HT1080 (cell line): ENCODE data around the gene ELMO1. TPM values are rescaled to one million over a fixed set of nuclear protein-coding genes. Genes with fewer than 3 reads are reported as not detected.
"Not testable (repeated sequence)": the region's sequence is repeated elsewhere in the genome, so short reads cannot be mapped to it uniquely, and the experiment has no call there.

Experiments used
- DNase-seq: peaks from one replicate; pipeline ENCODE4 v3.0.0-alpha.2; 2015; ENCODE audit warnings: low read depth
- total RNA-seq: library from RNA; depleted of rRNA; stranded (reverse); fragments of >200 nt; shearing (Covaris generic); gene quantifications from 2 replicates; pipeline ENCODE4 v1.2.3, GENCODE V29; 2014

The ELMO1 gene
- total RNA-seq, 1 experiment from 2014 or later, result 12.3 TPM

GRCh38 chr7:36986948-36987724 lies 461.5 kb downstream of the ELMO1 start:
- DNase-seq, result peak; percentile 51

DNA sequence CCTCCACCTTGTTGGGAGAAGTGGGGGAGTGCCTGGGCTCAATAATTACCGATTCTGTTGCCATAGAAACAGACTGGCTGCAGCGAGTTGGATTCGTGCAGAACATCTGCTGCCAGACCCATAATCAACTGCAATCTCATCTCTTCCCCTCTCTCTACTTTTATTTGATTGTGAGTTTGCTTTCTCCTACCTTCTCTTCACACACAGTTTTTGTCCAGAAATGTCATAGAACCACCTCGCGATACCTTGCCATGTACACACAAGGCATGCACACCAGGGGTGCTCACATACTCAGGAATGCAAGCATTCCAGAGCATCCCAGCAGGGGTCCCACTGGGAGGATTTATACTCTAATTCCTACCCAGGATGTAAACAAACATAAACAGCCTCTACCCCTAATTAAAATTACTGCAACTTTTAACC lies 462.1 kb downstream of the ELMO1 start:
- peak; percentile 26 for DNase-seq

DNA sequence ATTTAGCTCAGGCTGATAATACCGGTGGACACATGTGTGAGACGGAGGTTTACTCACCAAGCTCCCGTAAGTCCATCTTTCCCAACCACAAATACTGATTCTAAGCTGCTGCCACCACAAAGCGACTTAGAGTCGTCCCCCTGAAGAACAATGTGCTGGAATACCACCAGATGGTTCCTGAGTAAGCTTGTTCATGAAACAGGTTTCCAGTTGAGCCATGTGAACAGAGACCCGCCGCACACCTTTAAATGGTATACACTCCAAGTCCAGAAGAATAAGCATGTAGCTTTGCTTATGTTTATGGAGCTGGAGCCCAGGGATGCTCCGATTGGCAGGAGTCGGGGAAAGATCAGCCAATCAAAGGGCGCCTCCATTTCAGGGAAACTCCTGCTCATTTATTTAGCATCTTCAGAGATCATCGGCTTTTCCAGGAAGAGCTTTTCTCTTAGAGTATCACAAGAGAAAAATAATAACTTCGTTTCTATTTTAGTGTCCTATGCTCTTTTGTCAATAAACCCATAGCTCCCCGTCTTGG lies 462.7 kb downstream of the ELMO1 start:
- no peak for DNase-seq

GRCh38 chr7:36985316-36985715 lies 463.3 kb downstream of the ELMO1 start:
- no peak for DNase-seq

DNA sequence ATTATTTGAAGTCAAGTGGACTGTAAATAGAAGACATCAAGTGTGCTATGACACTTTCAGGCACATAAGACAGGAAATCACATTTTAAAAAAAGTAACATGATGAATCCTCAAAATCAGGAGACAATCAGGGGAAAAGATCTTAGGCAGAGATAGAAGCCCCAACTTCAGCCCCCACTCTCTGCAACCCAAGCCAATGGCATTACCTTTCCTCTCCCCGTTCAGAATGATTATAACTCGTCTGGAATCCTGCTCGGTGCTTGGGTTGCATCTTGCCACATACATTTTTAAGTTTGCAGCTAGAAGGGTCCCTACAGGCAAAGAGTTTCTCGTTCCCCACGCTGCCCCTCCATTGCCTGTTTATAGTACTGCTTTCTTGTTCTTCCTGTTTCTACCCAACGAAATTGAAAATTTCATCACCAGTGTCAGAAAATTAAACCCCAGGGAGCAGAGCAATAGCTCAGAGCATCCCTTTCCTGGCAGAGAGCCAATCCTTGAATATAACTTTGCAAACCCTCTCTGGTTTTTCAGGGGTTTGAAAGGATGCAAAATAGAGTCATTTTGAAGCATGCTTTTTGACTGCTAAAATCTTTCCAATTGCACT lies 463.9 kb downstream of the ELMO1 start:
- no peak for DNase-seq

DNA sequence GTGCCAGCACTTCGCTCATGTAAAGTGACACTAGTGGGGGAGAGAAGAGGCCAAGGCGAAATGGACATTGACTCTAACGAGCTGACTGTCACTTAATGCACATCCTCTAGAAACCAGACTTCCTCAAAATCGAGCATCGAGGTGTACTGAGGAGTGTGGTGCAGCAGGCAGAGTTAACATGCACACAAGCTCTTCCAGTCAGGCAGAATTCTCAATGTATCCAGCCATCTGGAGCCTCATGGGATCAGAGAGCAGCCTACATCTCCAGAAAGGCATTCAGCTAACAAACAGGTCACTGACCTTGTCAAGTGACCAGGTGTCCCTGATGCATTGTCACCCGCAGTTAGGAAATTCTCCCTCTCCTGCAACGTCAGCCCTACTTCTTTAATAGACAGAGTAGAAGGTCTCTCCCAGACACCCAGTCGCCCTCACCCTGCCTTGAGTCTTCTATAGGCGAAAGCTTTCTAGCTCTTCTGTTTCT lies 464.6 kb downstream of the ELMO1 start:
- no peak for DNase-seq

GRCh38 chr7:36982766-36983165 lies 465.9 kb downstream of the ELMO1 start:
- DNase-seq, result no peak

- DNase-seq, result no peak
Observed at GRCh38 chr7:36979810-36980248, 468.8 kb downstream of the ELMO1 start.

DNA sequence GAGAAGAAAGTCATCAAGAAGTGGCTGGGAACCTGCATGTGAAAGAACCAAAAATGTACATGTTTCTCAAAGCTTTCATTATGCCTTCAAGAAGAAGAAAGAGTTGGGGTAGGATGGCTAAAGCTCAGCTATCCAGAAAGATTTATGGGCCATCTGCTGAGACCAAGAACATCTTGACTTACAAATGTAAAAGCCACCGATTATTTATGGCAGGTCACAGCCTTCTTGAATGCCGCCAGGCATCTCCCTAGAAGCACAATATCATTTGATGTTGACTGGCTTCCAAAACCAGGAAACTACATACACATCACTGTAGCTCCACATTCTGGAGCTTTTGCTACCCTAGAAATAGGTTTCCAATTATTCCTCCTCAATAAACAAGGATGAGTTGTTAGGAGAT lies 470.2 kb downstream of the ELMO1 start:
- DNase-seq, result no peak

GRCh38 chr7:36977878-36978277 lies 470.8 kb downstream of the ELMO1 start:
- DNase-seq, result no peak

- DNase-seq, result not testable (repeated sequence)
Observed at GRCh38 chr7:36973534-36973933, 475.1 kb downstream of the ELMO1 start.

- no peak for DNase-seq
Observed at GRCh38 chr7:36972140-36972518, 476.5 kb downstream of the ELMO1 start.

- DNase-seq, result no peak
Observed at GRCh38 chr7:36971515-36972139, 477.0 kb downstream of the ELMO1 start.

- no peak for DNase-seq
Observed at GRCh38 chr7:36970551-36971514, 477.8 kb downstream of the ELMO1 start.

DNA sequence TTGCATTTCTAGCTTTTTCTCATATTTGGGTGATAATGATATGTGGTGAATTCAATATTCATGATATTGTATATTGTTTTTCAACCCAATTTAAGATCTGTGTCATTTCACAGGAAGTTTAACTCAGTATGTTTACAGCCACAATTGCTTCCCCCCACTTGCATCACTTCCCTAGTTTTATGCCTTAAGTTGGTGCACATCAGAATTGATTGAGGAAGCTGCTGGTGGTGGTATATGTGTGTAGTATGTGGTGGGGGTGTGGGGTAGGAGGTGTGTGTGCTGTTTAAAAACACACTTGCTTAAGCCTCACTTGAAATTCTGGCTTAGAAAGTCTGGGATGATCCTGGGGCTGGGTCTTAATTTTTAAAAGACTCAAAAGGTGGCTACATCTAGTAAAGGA lies 479.3 kb downstream of the ELMO1 start:
- DNase-seq, result no peak

- DNase-seq, result peak; percentile 65
Observed at GRCh38 chr7:36967387-36967786, 481.3 kb downstream of the ELMO1 start.

GRCh38 chr7:36966636-36967035 lies 482.0 kb downstream of the ELMO1 start:
- DNase-seq, result no peak

DNA sequence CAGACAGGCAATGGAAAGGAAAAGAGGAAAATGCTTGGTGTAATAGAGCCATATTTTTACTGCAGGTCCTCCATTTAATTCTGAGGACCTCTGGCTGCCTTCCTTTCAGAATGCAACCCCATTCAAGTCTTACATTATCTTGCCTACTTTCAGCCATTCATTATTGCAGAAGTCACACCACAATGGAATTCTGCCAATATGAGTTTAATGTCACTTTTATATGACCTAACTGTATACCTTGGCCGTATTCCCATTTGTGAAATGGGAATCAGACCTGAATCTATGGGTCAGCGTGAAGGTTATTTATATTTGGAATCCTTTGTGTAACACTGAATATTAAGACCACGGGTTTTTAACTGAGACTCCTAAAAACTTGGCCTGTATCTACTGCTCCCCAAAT lies 482.6 kb downstream of the ELMO1 start:
- DNase-seq, result no peak

- DNase-seq, result no peak
Observed at GRCh38 chr7:36965625-36966024, 483.0 kb downstream of the ELMO1 start.

- DNase-seq, result no peak
Observed at GRCh38 chr7:36964297-36964696, 484.4 kb downstream of the ELMO1 start.

GRCh38 chr7:36962367-36962766 lies 486.3 kb downstream of the ELMO1 start:
- DNase-seq, result peak; percentile 64
